Thymus (tissue), 11 donors: ENCODE data around the gene MLPH. TPM values are rescaled to one million over a fixed set of nuclear protein-coding genes. Genes with fewer than 3 reads are reported as not detected.

Experiments used
- DNase-seq, 9 donors: peaks; one replicate each; pipeline ENCODE4 v3.0.0-alpha.2; 2013; ENCODE audit warnings: low spot score in 9 of 9, low read depth in 6 of 9, missing footprints in 1 of 9
- H3K27ac ChIP-seq, 2 donors: one replicate each; pipeline ENCODE4 v1.5.1; 2013; ENCODE audit warnings: control low read depth in 1 of 2, low read depth in 1 of 2, low read length in 1 of 2, mild to moderate bottlenecking in 1 of 2, moderate library complexity in 1 of 2
- H3K27me3 ChIP-seq, 2 donors: one replicate each; pipeline ENCODE4 v1.5.1; 2013; ENCODE audit warnings: low read length in 1 of 2; ENCODE audit not compliant: control insufficient read depth in 2 of 2, insufficient read depth in 1 of 2
- H3K36me3 ChIP-seq, 2 donors: one replicate each; pipeline ENCODE4 v1.5.1; 2013; ENCODE audit warnings: low read length in 1 of 2, mild to moderate bottlenecking in 1 of 2, moderate library complexity in 1 of 2; ENCODE audit not compliant: control insufficient read depth in 2 of 2, insufficient read depth in 2 of 2
- H3K4me1 ChIP-seq, 2 donors: one replicate each; pipeline ENCODE4 v1.5.1; 2013; ENCODE audit warnings: low read length in 2 of 2; ENCODE audit not compliant: control insufficient read depth in 2 of 2, insufficient read depth in 2 of 2
- H3K4me3 ChIP-seq, 2 donors: one replicate each; pipeline ENCODE4 v1.5.1; 2013; ENCODE audit warnings: low read length in 2 of 2, control low read depth in 1 of 2, mild to moderate bottlenecking in 1 of 2
- H3K9me3 ChIP-seq, 2 donors: one replicate each; pipeline ENCODE4 v1.5.1; 2013; ENCODE audit warnings: low read length in 1 of 2, mild to moderate bottlenecking in 1 of 2; ENCODE audit not compliant: control insufficient read depth in 2 of 2, insufficient read depth in 1 of 2
- WGBS: extraction: QIAGEN DNeasy Blood & Tissue Kit; methylation state at CpG from one replicate; pipeline ENCODE4 v1.1.7; 2013; 5-methylcytosine and 5-hydroxymethylcytosine counted together
- polyA plus RNA-seq: library from polyadenylated mRNA; stranded (reverse); fragments of 200-250 nt; gene quantifications from one replicate; pipeline ENCODE4 v1.2.3, GENCODE V29; 2013
- total RNA-seq: library from RNA; stranded (reverse); fragments of 120-200 nt; gene quantifications from one replicate; pipeline ENCODE4 v1.2.4, GENCODE V29; 2013
- donor health status: healthy.

The MLPH gene
- total and polyA plus RNA-seq, 2 donors: 0.24 to 2.4 TPM

- WGBS: 77% methylated on average over 11 of the region's 11 CpGs
- no peak overlapping the region for H3K27ac ChIP-seq
- no peaks in the 10 kb centered on the region for H3K4me1 ChIP-seq
- no peaks in the 10 kb centered on the region for H3K9me3 ChIP-seq
- no peak for DNase-seq
- H3K27me3 ChIP-seq: peaks cover 0 to 9% of the 10 kb centered on the region in 2 donors
- no peaks in the 10 kb centered on the region for H3K36me3 ChIP-seq
- H3K4me3 ChIP-seq: no peak overlapping the region
Measured at GRCh38 chr2:237547841-237548416, 60.9 kb downstream of the MLPH start.

- WGBS: 91% methylated on average over 8 of the region's 8 CpGs
- no peaks in the 10 kb centered on the region for H3K36me3 ChIP-seq
- H3K27me3 ChIP-seq: peaks cover 0 to 9% of the 10 kb centered on the region in 2 donors
- no peak overlapping the region for H3K27ac ChIP-seq
- H3K4me1 ChIP-seq: no peaks in the 10 kb centered on the region
- no peak for DNase-seq
- no peaks in the 10 kb centered on the region for H3K9me3 ChIP-seq
- no peak overlapping the region for H3K4me3 ChIP-seq
Measured at GRCh38 chr2:237549216-237549615, 62.2 kb downstream of the MLPH start.

- H3K36me3 ChIP-seq: no peaks in the 10 kb centered on the region
- H3K9me3 ChIP-seq: no peaks in the 10 kb centered on the region
- 85% methylated on average over 17 of the region's 17 CpGs for WGBS
- no peak overlapping the region for H3K4me3 ChIP-seq
- H3K4me1 ChIP-seq: no peaks in the 10 kb centered on the region
- no peak overlapping the region for H3K27ac ChIP-seq
- peaks cover 0 to 9% of the 10 kb centered on the region in 2 donors for H3K27me3 ChIP-seq
- DNase-seq: no peak
Measured at GRCh38 chr2:237549643-237550415, 62.8 kb downstream of the MLPH start.

GRCh38 chr2:237551071-237551574 lies 64.1 kb downstream of the MLPH start:
- no peak for DNase-seq
- WGBS: 95% methylated on average over 16 of the region's 16 CpGs
- no peaks in the 10 kb centered on the region for H3K4me1 ChIP-seq
- H3K4me3 ChIP-seq: no peak overlapping the region
- no peak overlapping the region for H3K27ac ChIP-seq
- no peaks in the 10 kb centered on the region for H3K36me3 ChIP-seq
- no peaks in the 10 kb centered on the region for H3K9me3 ChIP-seq
- peaks cover 0 to 9% of the 10 kb centered on the region in 2 donors for H3K27me3 ChIP-seq

GRCh38 chr2:237552908-237553307 lies 65.9 kb downstream of the MLPH start:
- no peak overlapping the region for H3K4me3 ChIP-seq
- H3K4me1 ChIP-seq: no peaks in the 10 kb centered on the region
- peaks cover 0 to 6% of the 10 kb centered on the region in 2 donors for H3K27me3 ChIP-seq
- no peaks in the 10 kb centered on the region for H3K36me3 ChIP-seq
- WGBS: 82% methylated on average over 6 of the region's 6 CpGs
- no peak overlapping the region for H3K27ac ChIP-seq
- no peaks in the 10 kb centered on the region for H3K9me3 ChIP-seq
- DNase-seq: no peak

GRCh38 chr2:237553948-237554347 lies 66.9 kb downstream of the MLPH start:
- Histone ChIP-seq H3K27me3 (peaks cover 0 to 4% of the 10 kb centered on the region in 2 donors), H3K9me3 (no peaks in the 10 kb centered on the region), H3K27ac (no peak overlapping the region), H3K4me1 (no peaks in the 10 kb centered on the region), H3K36me3 (no peaks in the 10 kb centered on the region), H3K4me3 (no peak overlapping the region)
- WGBS: 86% methylated on average over 7 of the region's 7 CpGs
- no peak for DNase-seq

GRCh38 chr2:237555560-237555959 lies 68.5 kb downstream of the MLPH start:
- no peak overlapping the region for H3K27ac ChIP-seq
- H3K4me1 ChIP-seq: no peaks in the 10 kb centered on the region
- H3K4me3 ChIP-seq: no peak overlapping the region
- WGBS: 100% methylated on average over 1 of the region's 1 CpG
- no peaks in the 10 kb centered on the region for H3K36me3 ChIP-seq
- H3K27me3 ChIP-seq: peaks cover 0 to 3% of the 10 kb centered on the region in 2 donors
- no peaks in the 10 kb centered on the region for H3K9me3 ChIP-seq
- DNase-seq: no peak

GRCh38 chr2:237556773-237557632 lies 70.0 kb downstream of the MLPH start:
- 76% methylated on average over 11 of the region's 11 CpGs for WGBS
- Histone ChIP-seq H3K27ac (no peak overlapping the region), H3K4me3 (no peak overlapping the region), H3K4me1 (no peaks in the 10 kb centered on the region), H3K9me3 (no peaks in the 10 kb centered on the region), H3K36me3 (no peaks in the 10 kb centered on the region), H3K27me3 (peaks cover 0 to 2% of the 10 kb centered on the region in 2 donors)
- peak in 1 of 9 donors; percentile 13 for DNase-seq

- Histone ChIP-seq H3K4me1 (no peaks in the 10 kb centered on the region), H3K9me3 (no peaks in the 10 kb centered on the region), H3K27ac (no peak overlapping the region), H3K4me3 (no peak overlapping the region), H3K27me3 (peaks cover 0 to 2% of the 10 kb centered on the region in 2 donors), H3K36me3 (no peaks in the 10 kb centered on the region)
- no peak for DNase-seq
- WGBS: 73% methylated on average over 4 of the region's 4 CpGs
Measured at GRCh38 chr2:237557633-237558015, 70.6 kb downstream of the MLPH start.
